Measurements from ENCODE around the gene PTCSC3. TPM values are rescaled to one million over a fixed set of nuclear protein-coding genes. Genes with fewer than 3 reads are reported as not detected.

PTCSC3 gene
- total and polyA plus RNA-seq, 12 donors = not detected

DNA sequence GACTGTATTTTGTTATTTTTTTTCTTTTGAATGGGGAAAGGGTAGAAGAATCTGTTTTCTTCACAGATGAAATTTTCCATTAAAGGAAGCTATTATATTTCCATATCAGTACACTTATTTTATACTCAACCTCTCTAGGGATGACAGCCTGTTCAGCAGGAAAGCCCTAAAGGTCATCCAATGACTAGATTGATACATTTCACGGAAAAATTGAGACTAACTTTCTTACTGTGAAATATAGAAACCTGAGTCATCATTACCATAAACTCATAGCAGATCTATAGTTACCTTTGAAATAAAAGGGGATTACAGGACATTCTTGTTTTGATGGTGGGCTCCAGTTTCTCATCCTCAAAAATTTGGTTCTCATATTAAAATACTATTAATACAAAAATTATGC lies 36.1 kb upstream of the PTCSC3 start:
- Histone ChIP-seq H3K36me3 (no peaks in the 10 kb centered on the region), H3K27ac (no peak overlapping the region), H3K4me1 (no peaks in the 10 kb centered on the region), H3K4me3 (no peak overlapping the region), H3K27me3 (peaks cover 0 to 34% (median 13%) of the 10 kb centered on the region in 7 donors), H3K9me3 (no peaks in the 10 kb centered on the region)
- DNase-seq (no peak), ATAC-seq (no peak)
- intact Hi-C loops (cut with DNase I) = no loop called here
- TF ChIP-seq, protein P1, sequence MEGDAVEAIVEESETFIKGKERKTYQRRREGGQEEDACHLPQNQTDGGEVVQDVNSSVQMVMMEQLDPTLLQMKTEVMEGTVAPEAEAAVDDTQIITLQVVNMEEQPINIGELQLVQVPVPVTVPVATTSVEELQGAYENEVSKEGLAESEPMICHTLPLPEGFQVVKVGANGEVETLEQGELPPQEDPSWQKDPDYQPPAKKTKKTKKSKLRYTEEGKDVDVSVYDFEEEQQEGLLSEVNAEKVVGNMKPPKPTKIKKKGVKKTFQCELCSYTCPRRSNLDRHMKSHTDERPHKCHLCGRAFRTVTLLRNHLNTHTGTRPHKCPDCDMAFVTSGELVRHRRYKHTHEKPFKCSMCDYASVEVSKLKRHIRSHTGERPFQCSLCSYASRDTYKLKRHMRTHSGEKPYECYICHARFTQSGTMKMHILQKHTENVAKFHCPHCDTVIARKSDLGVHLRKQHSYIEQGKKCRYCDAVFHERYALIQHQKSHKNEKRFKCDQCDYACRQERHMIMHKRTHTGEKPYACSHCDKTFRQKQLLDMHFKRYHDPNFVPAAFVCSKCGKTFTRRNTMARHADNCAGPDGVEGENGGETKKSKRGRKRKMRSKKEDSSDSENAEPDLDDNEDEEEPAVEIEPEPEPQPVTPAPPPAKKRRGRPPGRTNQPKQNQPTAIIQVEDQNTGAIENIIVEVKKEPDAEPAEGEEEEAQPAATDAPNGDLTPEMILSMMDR (IDR thresholded peaks at IDR 0.05) = no peak
- 44 to 46% methylated on average over 1 of the region's 1 CpG for WGBS, 2 donors

DNA sequence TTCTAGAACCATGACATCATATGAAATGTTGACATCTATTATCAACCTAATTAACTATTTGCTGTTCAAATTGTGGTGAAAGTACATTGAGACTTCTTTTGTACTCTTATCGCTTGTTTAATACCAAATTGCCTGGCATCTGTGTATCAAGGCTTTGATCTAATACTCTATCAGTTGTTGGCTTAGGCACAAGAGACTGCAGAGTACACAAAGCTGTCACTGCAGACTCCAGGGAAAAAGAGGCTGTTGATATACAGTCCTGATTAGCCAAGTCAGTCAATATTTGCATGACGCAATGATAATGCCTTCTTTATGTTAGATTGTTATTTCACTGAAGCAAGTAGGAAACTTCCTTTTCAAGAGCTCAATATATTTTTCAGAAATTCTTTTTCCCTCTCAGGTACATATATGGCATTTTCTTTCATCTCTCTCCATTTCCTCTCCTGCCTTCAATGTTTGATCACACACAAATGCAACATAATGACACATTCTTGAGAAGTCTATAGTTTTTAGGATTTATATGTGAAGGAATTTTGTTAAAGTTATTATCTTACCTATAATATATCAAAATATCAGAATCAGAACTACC lies 32.3 kb upstream of the PTCSC3 start:
- TF ChIP-seq, protein P1 (IDR thresholded peaks at IDR 0.05) = no peak
- ATAC-seq (no peak), DNase-seq (no peak)
- H3K27me3 ChIP-seq = peaks cover 0 to 4% (median 0%) of the 10 kb centered on the region in 7 donors
- no peak overlapping the region for H3K27ac ChIP-seq
- no peaks in the 10 kb centered on the region for H3K4me1 ChIP-seq
- 71 to 72% methylated on average over 2 of the region's 2 CpGs for WGBS, 2 donors
- no peaks in the 10 kb centered on the region for H3K36me3 ChIP-seq
- intact Hi-C loops (cut with DNase I) = no loop called here
- no peak overlapping the region for H3K4me3 ChIP-seq
- H3K9me3 ChIP-seq = peaks cover 0 to 2% (median 0%) of the 10 kb centered on the region in 11 donors

DNA sequence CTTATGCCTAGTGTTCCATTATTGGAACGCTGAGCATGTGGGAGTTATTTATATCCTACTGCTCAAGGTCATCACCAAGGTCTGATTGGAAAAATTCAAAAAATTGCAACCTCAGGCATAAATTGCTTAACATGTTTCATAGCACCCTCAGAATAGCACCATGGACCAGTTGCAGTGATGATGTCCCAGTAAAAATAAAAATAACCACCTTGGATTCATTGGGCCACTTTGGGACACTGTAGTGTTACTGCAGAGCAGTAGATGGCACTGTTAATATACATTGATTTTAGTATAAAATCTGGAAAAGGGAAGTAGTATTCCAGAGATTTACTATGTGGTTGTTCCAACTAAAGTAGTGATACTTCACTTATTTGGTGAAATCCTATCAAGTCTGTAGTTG lies 31.0 kb upstream of the PTCSC3 start:
- no peaks in the 10 kb centered on the region for H3K27me3 ChIP-seq
- ATAC-seq (no peak), DNase-seq (no peak)
- H3K27ac ChIP-seq = no peak overlapping the region
- H3K36me3 ChIP-seq = no peaks in the 10 kb centered on the region
- no peaks in the 10 kb centered on the region for H3K4me1 ChIP-seq
- H3K4me3 ChIP-seq = no peak overlapping the region
- TF ChIP-seq, protein P1 (IDR thresholded peaks at IDR 0.05) = peak in 4 of 9 donors; percentile 8 to 38 (median 30)
- intact Hi-C loops (cut with DNase I) = no loop called here
- 91 to 92% methylated on average over 1 of the region's 1 CpG for WGBS, 2 donors
- peaks cover 0 to 15% (median 5%) of the 10 kb centered on the region in 11 donors for H3K9me3 ChIP-seq

DNA sequence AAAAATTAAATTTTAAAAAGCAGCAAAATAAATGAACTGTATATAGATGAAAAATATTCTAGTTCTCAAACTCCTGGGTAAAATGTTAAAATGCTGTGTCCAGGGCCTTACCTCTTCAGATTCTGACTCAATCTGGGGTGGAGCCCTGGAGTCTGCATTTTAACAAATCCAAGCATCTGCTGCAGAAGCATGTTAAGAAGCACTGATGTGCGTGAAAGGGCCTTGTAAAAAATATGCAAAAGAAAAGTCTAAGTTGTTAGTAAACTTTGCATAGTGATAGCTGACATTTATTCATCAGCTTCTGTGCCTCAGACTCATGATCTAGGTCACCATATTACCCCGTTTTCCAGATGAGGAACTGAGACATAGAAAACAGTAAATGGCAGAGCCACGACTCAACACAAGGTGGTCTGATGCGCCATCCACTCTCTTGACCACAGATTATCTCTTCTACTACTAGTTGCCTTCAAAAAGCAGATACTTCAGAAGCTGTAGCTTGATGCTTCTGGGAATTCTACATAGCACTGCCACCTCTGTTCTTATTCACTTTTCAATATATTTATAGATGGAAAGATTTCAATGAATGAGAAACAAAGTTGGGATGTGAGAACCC lies 28.0 kb upstream of the PTCSC3 start:
- Histone ChIP-seq H3K27me3 (peaks cover 0 to 4% (median 0%) of the 10 kb centered on the region in 7 donors), H3K27ac (no peak overlapping the region), H3K4me3 (no peak overlapping the region), H3K4me1 (no peaks in the 10 kb centered on the region), H3K9me3 (peaks cover 0 to 17% (median 7%) of the 10 kb centered on the region in 11 donors), H3K36me3 (no peaks in the 10 kb centered on the region)
- 83% methylated on average over 4 of the region's 4 CpGs for WGBS, 2 donors
- intact Hi-C loops (cut with DNase I) = no loop called here
- TF ChIP-seq, protein P1 (IDR thresholded peaks at IDR 0.05) = no peak
- ATAC-seq (no peak), DNase-seq (no peak)

All from heart right ventricle (tissue), 16 donors.